Measurements from ENCODE around the gene FBXO41.

The FBXO41 gene

GRCh38 chr2:73290049-73290839 is 6.0 kb upstream of the FBXO41 start:
- no peak for DNase-seq (ENCODE audit: low read depth in 4 of 4, low spot score in 1 of 4)

- DNase-seq (ENCODE audit: low read depth in 4 of 4, low spot score in 1 of 4) = no peak
These were observed 5.0 kb upstream of the FBXO41 start for GRCh38 chr2:73289304-73289703.

GRCh38 chr2:73286134-73286655 is 1.9 kb upstream of the FBXO41 start:
- DNase-seq (ENCODE audit: low read depth in 4 of 4, low spot score in 1 of 4) = no peak

GRCh38 chr2:73285159-73285739 is 971 bp upstream of the FBXO41 start:
- DNase-seq (ENCODE audit: low read depth in 4 of 4, low spot score in 1 of 4) = no peak

GRCh38 chr2:73283545-73284295 is 558 bp downstream of the FBXO41 start:
- DNase-seq (ENCODE audit: low read depth in 4 of 4, low spot score in 1 of 4) = peak in 1 of 4 experiments; percentile 36

DNA sequence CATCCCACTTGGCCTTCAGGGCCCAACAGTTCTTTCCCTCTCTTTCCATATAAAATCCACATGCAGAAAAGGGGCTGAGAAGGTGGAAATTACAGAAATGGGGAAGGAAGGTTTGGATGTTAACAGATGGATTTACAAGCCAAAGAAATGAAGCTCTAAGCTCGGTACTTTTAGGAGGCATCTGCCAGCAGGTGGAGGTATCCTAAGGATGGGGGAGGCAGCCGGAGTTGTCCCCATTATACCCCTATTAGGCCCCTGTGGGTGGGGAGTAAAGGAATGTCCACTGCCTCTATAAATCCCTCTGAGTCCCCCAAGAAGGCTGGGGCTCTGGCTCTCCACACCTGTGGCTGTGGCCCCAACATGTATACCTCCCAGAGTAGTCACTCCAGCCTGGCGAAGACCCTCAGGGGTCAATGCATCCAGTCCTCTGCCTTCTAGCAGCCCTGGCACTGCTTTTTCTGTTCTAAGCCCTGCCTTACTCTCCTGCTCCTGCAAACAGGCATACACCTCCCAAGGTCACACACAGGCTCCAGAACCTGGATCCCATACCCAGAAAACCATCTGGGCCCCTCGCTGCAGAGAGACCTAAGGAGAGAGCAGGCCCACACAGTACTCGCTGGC is 1.2 kb downstream of the FBXO41 start:
- no peak for DNase-seq (ENCODE audit: low read depth in 4 of 4, low spot score in 1 of 4)

DNA sequence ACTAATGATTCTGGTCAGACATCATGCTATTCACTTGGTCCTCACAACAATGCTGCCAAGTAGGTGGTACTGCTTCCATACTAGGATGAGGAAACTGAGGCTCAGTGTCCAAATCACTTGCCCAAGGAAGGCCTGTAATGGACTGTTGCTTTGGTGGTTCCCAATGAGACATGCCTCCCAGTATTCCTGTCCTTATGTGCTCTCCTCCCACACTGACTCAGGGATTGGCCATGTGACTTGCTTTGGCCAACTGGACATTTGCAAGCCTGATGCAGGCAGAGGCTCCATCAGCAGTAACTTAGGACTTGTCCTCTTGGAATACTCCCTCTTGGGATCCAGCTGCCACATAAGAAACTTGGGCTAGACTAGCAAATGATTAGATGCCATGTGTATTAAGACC is 3.0 kb downstream of the FBXO41 start:
- DNase-seq (ENCODE audit: low read depth in 4 of 4, low spot score in 1 of 4) = no peak

DNA sequence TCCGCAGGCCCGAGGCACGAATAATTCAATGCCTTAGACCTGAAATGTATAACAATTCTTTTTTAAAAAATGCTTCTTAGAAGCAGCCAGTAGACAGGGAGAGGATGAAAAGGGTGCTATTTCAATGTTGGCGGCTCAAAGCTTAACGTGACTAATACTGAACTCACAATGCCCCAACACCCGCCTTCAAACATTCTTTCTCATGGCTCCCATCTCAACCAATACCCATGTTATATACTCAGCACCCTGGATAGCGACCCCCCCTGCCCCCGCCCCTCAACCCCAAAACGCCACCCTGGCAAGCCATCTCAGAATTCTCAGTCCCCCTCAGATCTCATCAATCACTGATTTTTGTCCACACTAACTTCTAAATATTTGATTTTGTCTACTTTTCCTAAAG is 4.4 kb downstream of the FBXO41 start:
- no peak for DNase-seq (ENCODE audit: low read depth in 4 of 4, low spot score in 1 of 4)

- no peak for DNase-seq (ENCODE audit: low read depth in 4 of 4, low spot score in 1 of 4)
These were observed 12.0 kb downstream of the FBXO41 start for GRCh38 chr2:73272270-73272669.

DNA sequence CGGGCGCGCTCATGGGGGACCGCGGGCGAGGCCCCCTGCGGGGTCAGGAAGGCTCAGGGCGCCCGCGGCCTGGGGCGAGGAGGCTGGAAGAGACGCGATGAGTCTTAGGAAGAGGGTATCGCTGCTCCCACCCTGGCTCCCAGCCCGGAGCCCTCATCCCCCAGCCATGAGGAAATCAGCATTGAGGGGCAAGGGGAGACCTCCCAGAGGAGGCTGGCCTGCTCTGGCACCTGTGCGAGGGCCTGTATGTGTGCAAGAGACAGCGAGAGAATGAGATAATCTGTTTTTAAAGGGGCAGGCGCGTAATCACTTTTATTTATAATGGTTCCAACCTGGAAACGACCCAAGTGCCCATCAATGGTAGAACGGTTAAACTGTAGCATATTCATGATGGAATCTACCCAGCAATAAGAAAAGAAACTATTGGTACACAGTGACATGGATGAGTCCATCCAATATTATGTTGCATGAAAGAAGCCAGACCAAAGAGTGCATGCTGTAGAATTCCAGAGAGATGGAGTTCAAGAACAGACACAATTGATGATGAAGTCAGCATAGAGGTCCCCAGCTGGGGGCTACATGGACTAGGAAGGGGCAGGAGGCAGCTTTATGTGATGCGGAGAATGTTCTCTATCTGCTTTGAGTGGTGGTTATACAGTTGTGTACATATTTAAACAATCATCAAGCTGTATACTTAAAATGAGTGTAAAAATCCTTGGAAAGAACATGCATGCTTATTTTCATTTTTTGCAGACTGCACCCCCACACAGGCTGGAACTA is 14.4 kb downstream of the FBXO41 start:
- DNase-seq (ENCODE audit: low read depth in 4 of 4, low spot score in 1 of 4) = no peak

DNA sequence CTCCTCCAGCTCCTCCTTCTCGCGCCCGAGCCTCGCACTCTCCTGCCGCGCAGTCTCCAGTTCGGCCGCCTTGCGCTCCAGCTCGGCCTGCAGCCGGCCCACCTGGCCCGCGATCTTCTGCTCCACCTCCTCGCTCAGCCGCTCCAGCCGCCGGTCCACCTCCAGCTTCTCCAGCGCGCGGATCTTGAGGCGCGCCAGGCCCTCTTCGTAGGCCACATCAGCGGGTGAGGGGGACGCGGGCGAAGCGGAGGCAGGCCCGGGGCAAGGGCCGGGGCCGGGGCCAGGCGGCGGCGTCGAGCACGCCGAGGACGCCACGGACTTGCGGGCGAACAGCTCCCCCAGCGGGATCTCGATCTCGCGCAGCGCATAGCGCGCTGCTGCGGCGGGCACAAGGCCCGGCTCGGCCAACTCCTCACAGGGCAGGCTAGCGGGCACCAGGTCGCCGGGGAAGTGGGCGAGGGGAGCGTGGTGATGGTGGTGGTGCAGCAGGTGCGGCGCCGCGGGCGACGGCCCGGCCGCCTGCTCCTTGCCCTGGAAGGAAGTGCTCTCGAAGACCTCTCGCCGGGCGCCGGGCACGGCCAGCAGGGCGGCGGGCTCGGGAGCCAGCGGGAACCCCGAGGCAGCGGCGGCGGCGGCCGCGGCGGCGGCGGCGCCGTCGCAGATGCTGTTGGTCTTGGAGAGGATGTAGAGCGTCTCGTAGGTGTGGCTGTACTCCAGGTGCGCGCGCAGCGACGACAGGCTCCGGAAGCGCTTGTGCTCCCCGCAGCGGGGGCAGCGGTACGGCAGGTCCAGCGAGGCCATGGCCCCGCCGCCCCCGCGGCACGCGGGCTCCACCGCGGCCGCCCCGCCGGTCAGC is 15.2 kb downstream of the FBXO41 start:
- peak; percentile 37 to 55 (median 48) for DNase-seq (ENCODE audit: low read depth in 4 of 4, low spot score in 1 of 4)

DNA sequence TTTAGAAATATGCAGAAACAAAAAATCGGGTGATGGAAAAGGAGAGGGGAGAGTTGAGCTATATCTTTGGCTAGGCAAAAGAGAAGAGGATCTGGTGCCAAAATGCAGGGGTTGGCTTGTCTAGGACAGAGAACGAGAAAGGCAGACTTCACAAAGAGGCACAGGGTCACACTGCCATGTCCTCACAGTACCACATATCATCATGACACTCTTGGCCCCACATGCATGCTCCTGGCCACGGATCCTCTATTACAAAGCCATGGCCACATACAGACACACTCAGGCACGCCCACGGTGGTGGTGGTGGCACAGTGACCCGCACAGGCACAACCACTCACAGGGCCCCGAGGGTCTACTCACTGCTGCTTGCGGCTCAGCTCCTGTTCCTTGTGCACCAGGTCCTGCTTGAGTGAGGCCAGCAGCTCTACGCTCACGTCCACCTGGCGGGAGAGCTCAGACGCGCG is 15.9 kb downstream of the FBXO41 start:
- no peak for DNase-seq (ENCODE audit: low read depth in 4 of 4, low spot score in 1 of 4)

DNA sequence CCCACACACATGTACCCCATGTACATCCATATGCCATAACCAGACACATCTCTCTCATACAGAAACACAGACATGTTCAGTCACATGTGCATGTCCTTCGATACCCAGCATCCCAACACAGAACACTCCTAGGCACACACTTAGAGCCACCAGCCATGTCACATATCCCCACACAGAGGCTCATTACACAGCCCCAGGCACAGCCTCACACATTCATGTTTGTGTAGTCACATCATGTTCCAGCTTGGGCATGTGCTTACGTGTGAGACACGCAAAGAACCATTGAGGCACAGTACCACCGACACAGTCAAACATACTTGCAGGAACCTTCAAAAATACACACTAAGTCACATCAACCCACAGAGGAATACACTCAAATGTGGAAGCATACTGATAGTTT is 17.3 kb downstream of the FBXO41 start:
- no peak for DNase-seq (ENCODE audit: low read depth in 4 of 4, low spot score in 1 of 4)

- no peak for DNase-seq (ENCODE audit: low read depth in 4 of 4, low spot score in 1 of 4)
These were observed 18.0 kb downstream of the FBXO41 start for GRCh38 chr2:73266061-73266901.

DNA sequence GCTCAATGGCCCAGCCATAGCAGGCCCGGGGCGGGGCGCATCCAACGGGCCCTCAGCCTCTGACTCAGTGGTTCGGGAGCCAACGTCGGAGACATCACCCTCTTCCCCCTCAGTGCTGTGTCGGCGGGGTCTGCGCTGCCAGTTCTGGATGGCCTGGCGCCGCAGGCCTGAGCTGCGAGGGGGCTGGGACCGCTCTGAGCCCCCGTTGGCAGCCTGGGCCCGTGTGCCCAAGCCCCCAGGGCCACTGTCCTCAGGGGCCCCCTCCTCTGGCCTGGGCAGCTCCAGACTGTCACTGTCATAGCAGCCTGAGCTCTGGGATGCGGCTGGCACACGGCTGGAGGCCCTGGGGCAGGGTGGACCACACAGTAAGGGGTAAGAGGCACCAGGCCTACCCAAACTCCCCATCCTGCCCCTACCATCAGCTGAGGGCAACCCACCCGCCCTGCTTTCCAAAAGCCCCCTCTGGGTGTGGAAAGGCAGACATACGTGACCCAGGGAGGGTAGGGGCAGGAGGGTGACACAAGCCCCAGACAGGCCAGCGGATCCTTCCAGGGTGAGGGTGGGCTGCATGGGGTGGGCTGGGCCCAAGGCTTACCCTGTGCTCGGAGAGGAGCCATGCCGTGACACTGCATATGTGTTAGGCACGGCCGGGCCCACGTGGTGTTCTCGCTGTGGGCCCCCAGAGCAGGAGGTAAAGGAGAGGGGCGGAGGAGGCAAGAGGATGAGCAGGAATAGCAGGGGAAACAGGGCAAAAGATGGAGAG is 18.8 kb downstream of the FBXO41 start:
- no peak for DNase-seq (ENCODE audit: low read depth in 4 of 4, low spot score in 1 of 4)

DNA sequence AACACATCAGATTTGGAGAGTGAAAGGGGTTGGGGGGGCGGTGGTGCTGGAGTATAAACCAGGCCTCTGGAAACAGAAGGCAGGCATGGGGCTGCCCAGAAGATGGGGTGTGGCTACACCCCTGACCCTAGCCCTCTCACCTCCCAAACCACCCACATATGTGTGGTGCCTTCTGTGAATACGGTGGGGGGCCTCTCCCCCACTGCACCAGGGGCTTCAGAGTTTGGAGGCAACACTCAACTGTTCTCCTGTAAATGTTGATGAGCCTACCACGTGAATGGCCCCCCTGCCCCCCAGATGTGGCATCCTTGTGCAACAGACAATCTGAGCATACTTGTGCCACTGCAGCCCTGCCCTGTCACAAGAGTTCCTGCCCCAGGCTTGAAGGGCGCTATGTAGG is 19.5 kb downstream of the FBXO41 start:
- no peak for DNase-seq (ENCODE audit: low read depth in 4 of 4, low spot score in 1 of 4)

DNA sequence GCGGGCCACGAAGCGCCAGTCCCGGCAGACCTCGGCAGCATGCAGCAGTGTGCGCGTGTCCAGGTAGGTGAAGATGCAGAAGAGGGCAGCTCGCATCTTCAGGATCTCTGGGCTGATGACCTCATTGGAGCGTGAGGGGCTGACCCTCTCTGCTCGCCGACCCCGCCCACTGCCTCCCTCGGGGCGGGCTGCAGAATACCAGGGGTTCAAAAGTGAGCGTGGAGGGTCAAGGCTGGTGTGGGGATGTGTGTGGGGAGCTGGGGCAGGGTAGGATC is 20.0 kb downstream of the FBXO41 start:
- DNase-seq (ENCODE audit: low read depth in 4 of 4, low spot score in 1 of 4) = no peak
